Stimulated activated naive B cell treated with anti-CD40 and anti-IgM and Interleukin-4, amounts not matched to agents 10 μg/mL and 1 μg/mL and 100 μg/mL, for 72 hours (primary cell): ENCODE results near the gene TGFB1I1.

Experiments
- ATAC-seq, 2 donors: fragments of 150-1000 bp; cut with Tn5 transposase; replicated peaks; 2 replicates each; pipeline ENCODE4 v1.10.0; 2021; ENCODE audit warnings: moderate library complexity in 1 of 2
- DNase-seq: peaks from one replicate; pipeline ENCODE4 v3.0.0; 2021
- H3K27ac Mint-ChIP-seq: one replicate; pipeline ENCODE4 v1.8.0; 2022; ENCODE audit warnings: mild to moderate bottlenecking, mixed read lengths
- H3K27me3 Mint-ChIP-seq, 2 donors: one replicate each; pipeline ENCODE4 v1.8.0; 2022; ENCODE audit warnings: mixed read lengths in 2 of 2
- H3K36me3 Mint-ChIP-seq, 2 donors: one replicate each; pipeline ENCODE4 v1.8.0; 2022; ENCODE audit warnings: mixed read lengths in 2 of 2, mild to moderate bottlenecking in 1 of 2
- H3K4me1 Mint-ChIP-seq, 2 donors: one replicate each; pipeline ENCODE4 v1.8.0; 2022; ENCODE audit warnings: mixed read lengths in 2 of 2, mild to moderate bottlenecking in 1 of 2
- H3K4me3 Mint-ChIP-seq, 2 donors: one replicate each; pipeline ENCODE4 v1.8.0; 2022; ENCODE audit warnings: mild to moderate bottlenecking in 2 of 2, mixed read lengths in 2 of 2, moderate library complexity in 1 of 2
- H3K9me3 Mint-ChIP-seq, 2 donors: one replicate each; pipeline ENCODE4 v1.8.0; 2022; ENCODE audit warnings: mixed read lengths in 2 of 2, mild to moderate bottlenecking in 1 of 2

Gene TGFB1I1

GRCh38 chr16:31471875-31472708, at the start of gene TGFB1I1:
TGFB1I1 (plus strand) TSS chr16:31472152; CDS start chr16:31472189, 37 bp downstream.
- Mint-ChIP-seq H3K4me1 (peaks cover 24 to 52% of the 10 kb centered on the region in 2 donors), H3K27ac (no peak within 1 kb of the TSS), H3K27me3 (peaks cover 21 to 46% of the 10 kb centered on the region in 2 donors), H3K4me3 (peak within 1 kb of the TSS; percentile 78 to 81), H3K36me3 (peaks cover 3 to 4% of the 10 kb centered on the region in 2 donors), H3K9me3 (peaks cover 0 to 4% of the 10 kb centered on the region in 2 donors)
- DNase-seq (no peak), ATAC-seq (peak; percentile 47 to 48)

GRCh38 chr16:31423241-31423640, 48.7 kb upstream of the TGFB1I1 start:
- ATAC-seq, result no peak
- peaks cover 0 to 4% of the 10 kb centered on the region in 2 donors for H3K4me1 Mint-ChIP-seq
- no peaks in the 10 kb centered on the region for H3K9me3 Mint-ChIP-seq
- no peaks in the 10 kb centered on the region for H3K36me3 Mint-ChIP-seq
- H3K27me3 Mint-ChIP-seq, result peaks cover 36 to 51% of the 10 kb centered on the region in 2 donors
- H3K4me3 Mint-ChIP-seq, result no peak overlapping the region
- no peak overlapping the region for H3K27ac Mint-ChIP-seq
- DNase-seq, result no peak

- Mint-ChIP-seq H3K4me1 (peaks cover 0 to 4% of the 10 kb centered on the region in 2 donors), H3K4me3 (no peak overlapping the region), H3K27me3 (peaks cover 32 to 47% of the 10 kb centered on the region in 2 donors), H3K27ac (no peak overlapping the region), H3K9me3 (no peaks in the 10 kb centered on the region), H3K36me3 (no peaks in the 10 kb centered on the region)
- no peak for ATAC-seq
- no peak for DNase-seq
Measured at GRCh38 chr16:31423801-31424200, 48.2 kb upstream of the TGFB1I1 start.

- H3K4me1 Mint-ChIP-seq, result peaks cover 0 to 8% of the 10 kb centered on the region in 2 donors
- H3K9me3 Mint-ChIP-seq, result no peaks in the 10 kb centered on the region
- H3K4me3 Mint-ChIP-seq, result peak overlapping the region in 1 of 2 donors; percentile 69
- no peaks in the 10 kb centered on the region for H3K36me3 Mint-ChIP-seq
- ATAC-seq (peak in 1 of 2 donors; percentile 52), DNase-seq (peak; percentile 23)
- no peak overlapping the region for H3K27ac Mint-ChIP-seq
- H3K27me3 Mint-ChIP-seq, result peaks cover 29 to 37% of the 10 kb centered on the region in 2 donors
Measured at GRCh38 chr16:31427441-31428278, 44.3 kb upstream of the TGFB1I1 start.

- no peak for ATAC-seq
- Mint-ChIP-seq H3K27me3 (peaks cover 28 to 31% of the 10 kb centered on the region in 2 donors), H3K4me1 (peaks cover 0 to 8% of the 10 kb centered on the region in 2 donors), H3K9me3 (no peaks in the 10 kb centered on the region), H3K4me3 (peak within 1 kb of the TSS in 1 of 2 donors; percentile 69), H3K36me3 (no peaks in the 10 kb centered on the region), H3K27ac (no peak within 1 kb of the TSS)
- DNase-seq, result no peak
Measured at GRCh38 chr16:31428279-31428597, 43.7 kb upstream of the TGFB1I1 start, which contains the start of gene COX6A2. COX6A2 (minus strand) TSS chr16:31428360; CDS start chr16:31428325, 35 bp downstream.

- peaks cover 0 to 8% of the 10 kb centered on the region in 2 donors for H3K4me1 Mint-ChIP-seq
- H3K27me3 Mint-ChIP-seq, result peaks cover 24 to 26% of the 10 kb centered on the region in 2 donors
- H3K9me3 Mint-ChIP-seq, result no peaks in the 10 kb centered on the region
- DNase-seq (no peak), ATAC-seq (no peak)
- no peaks in the 10 kb centered on the region for H3K36me3 Mint-ChIP-seq
- H3K27ac Mint-ChIP-seq, result no peak overlapping the region
- H3K4me3 Mint-ChIP-seq, result no peak overlapping the region
Measured at GRCh38 chr16:31428638-31429247, 43.2 kb upstream of the TGFB1I1 start.

- no peak for ATAC-seq
- H3K9me3 Mint-ChIP-seq, result no peaks in the 10 kb centered on the region
- no peaks in the 10 kb centered on the region for H3K36me3 Mint-ChIP-seq
Measured at GRCh38 chr16:31429314-31429713, 42.6 kb upstream of the TGFB1I1 start.

GRCh38 chr16:31429796-31430195, 42.2 kb upstream of the TGFB1I1 start:
- H3K36me3 Mint-ChIP-seq, result no peaks in the 10 kb centered on the region
- no peak for ATAC-seq
- H3K9me3 Mint-ChIP-seq, result no peaks in the 10 kb centered on the region
- H3K4me1 Mint-ChIP-seq, result peaks cover 0 to 8% of the 10 kb centered on the region in 2 donors
- no peak overlapping the region for H3K27ac Mint-ChIP-seq
- H3K27me3 Mint-ChIP-seq, result peaks cover 16 to 18% of the 10 kb centered on the region in 2 donors
- H3K4me3 Mint-ChIP-seq, result no peak overlapping the region
- DNase-seq, result no peak

More at GRCh38 chr16:31429314-31429713, 42.6 kb upstream of the TGFB1I1 start:
- Mint-ChIP-seq H3K27me3 (peaks cover 20 to 21% of the 10 kb centered on the region in 2 donors), H3K27ac (no peak overlapping the region), H3K4me3 (no peak overlapping the region), H3K4me1 (peaks cover 0 to 8% of the 10 kb centered on the region in 2 donors)
- DNase-seq, result no peak

GRCh38 chr16:31430380-31431052, 41.4 kb upstream of the TGFB1I1 start:
- no peak for ATAC-seq
- H3K27me3 Mint-ChIP-seq, result peaks cover 9 to 11% of the 10 kb centered on the region in 2 donors
- peaks cover 0 to 8% of the 10 kb centered on the region in 2 donors for H3K4me1 Mint-ChIP-seq
- H3K27ac Mint-ChIP-seq, result no peak overlapping the region
- no peaks in the 10 kb centered on the region for H3K9me3 Mint-ChIP-seq
- H3K4me3 Mint-ChIP-seq, result no peak overlapping the region
- no peak for DNase-seq
- H3K36me3 Mint-ChIP-seq, result no peaks in the 10 kb centered on the region

GRCh38 chr16:31435341-31436220, 36.4 kb upstream of the TGFB1I1 start:
- Mint-ChIP-seq H3K27ac (no peak overlapping the region), H3K4me3 (no peak overlapping the region), H3K27me3 (no peaks in the 10 kb centered on the region), H3K9me3 (no peaks in the 10 kb centered on the region), H3K4me1 (peaks cover 11 to 26% of the 10 kb centered on the region in 2 donors), H3K36me3 (no peaks in the 10 kb centered on the region)
- ATAC-seq (no peak), DNase-seq (no peak)

- no peaks in the 10 kb centered on the region for H3K27me3 Mint-ChIP-seq
- ATAC-seq, result no peak
- H3K36me3 Mint-ChIP-seq, result no peaks in the 10 kb centered on the region
- H3K4me3 Mint-ChIP-seq, result no peak overlapping the region
- H3K27ac Mint-ChIP-seq, result no peak overlapping the region
- H3K9me3 Mint-ChIP-seq, result no peaks in the 10 kb centered on the region
- H3K4me1 Mint-ChIP-seq, result peaks cover 11 to 19% of the 10 kb centered on the region in 2 donors
- DNase-seq, result no peak
Measured at GRCh38 chr16:31436221-31437045, 35.5 kb upstream of the TGFB1I1 start.

- Mint-ChIP-seq H3K4me1 (peaks cover 20 to 32% of the 10 kb centered on the region in 2 donors), H3K9me3 (no peaks in the 10 kb centered on the region), H3K27ac (no peak overlapping the region), H3K27me3 (peaks cover 4 to 6% of the 10 kb centered on the region in 2 donors), H3K4me3 (no peak overlapping the region), H3K36me3 (no peaks in the 10 kb centered on the region)
- DNase-seq (no peak), ATAC-seq (no peak)
Measured at GRCh38 chr16:31438414-31438813, 33.5 kb upstream of the TGFB1I1 start.
